ENCODE measurements around the gene INSRR. TPM values are rescaled to one million over a fixed set of nuclear protein-coding genes. Genes with fewer than 3 reads are reported as not detected.

Gene INSRR
- polyA plus RNA-seq, 10 donors: 0.20 to 0.54 (median 0.33) TPM

DNA sequence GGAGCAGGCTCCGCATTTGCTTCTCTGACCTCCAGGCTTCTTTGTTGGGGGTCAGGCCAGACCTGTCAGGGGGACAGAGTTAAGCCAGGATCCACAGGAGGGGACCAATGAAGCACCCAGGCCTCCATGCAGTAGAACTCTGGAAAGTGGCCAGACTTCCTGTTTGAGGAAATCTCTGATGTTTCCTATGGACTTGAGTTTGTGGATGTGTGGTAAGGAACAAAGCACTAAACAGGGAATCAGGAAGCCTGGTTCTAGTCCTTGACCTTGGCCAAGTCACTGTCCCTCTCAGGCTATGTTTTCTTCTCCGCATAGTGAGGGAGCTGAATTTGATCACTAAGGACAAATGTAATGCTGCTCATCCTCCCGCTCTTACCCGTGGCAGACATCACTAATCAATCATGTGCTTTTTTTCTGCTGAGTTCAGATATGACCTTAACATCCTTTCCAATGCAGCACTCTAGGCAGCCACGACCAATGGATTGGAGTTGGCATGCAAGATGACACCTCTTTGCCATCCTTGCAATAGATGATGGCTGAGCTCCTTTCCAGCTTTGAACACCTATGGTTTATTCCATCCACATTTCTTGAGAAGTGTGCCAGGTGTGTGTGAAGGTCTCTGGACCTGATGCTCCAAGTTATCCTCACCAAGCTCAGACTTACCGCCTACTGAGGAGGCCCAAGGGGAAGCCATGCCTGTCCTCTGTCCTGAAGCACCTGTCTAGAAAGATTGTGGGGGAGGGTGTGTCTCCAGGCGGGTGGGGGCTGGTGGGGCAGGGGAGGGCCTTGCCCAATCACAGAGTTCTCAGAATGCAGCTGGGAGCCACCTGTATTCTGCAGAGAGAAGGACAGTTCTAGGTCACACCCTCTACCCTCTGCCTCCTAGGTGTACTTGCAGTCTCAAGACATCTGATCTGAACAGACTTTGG lies 52.1 kb downstream of the INSRR start:
- DNase-seq: no peak

DNA sequence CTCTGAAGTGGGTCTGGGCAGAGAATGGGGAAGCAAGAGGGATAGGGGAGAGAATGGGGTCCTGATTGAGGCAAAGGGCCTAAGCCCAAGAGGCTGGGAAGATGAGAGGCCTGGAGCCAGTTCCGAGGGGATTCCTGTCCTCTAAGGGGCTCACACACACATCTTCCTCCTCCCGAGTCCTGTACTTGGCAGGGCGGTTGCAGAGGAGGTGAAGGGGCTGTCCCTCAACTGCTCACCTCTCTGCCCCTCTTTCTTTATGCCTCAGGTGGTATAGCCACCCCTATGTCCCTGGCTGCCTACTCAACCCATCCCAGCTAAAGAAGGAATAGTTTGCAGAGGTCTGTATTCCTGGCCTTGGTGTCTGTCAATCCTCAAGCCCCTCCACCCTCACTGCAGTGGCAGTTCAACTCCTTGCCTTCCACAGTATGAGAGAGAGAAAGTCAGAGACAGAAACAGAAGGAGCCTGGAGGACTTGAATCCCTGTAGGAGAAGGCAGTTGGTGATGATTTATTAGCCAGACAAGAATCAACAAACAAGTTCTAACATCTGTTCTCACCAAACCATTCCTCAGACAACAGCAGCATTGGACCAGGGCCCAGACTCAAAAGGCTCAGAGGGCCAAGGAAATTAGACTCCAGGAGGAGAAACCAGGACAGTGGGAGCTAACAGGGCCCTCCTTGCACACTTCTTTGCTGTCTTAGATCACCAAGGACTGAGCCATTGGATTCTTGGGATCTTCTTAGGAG lies 53.0 kb downstream of the INSRR start:
- peak; percentile 53 to 81 (median 70) for DNase-seq

DNA sequence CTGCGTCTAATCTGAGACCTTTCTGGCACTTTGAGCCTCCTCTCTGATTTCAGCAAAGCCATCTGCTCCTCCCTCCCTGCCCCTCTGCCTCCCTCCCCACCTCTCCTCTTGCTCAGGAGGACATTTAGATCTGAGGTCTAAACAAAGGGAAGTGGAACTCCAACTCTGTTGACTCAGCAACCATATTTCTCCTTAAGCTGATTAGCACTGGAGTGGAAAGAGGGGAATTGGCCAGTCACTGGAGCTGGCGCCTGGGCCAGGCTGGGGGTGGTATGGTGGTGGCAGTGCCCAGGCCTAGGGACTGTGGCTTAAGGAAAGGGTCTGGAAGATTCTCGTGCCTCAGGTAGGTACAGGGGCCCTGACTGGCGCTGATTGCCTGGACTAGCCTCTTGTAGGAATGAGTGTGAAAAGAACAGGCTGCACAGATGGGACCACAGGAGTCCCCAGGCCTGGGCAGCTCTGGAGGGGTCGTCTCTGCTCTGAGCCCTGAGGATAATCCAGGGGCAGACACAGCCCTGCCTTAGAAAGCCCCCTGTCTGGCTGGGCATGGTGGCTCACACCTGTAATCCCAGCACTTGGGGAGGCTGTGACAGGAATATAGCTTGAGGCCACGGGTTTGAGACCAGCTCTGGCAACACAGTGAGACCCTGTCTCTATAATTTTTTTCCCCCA lies 54.2 kb downstream of the INSRR start:
- DNase-seq: no peak

DNA sequence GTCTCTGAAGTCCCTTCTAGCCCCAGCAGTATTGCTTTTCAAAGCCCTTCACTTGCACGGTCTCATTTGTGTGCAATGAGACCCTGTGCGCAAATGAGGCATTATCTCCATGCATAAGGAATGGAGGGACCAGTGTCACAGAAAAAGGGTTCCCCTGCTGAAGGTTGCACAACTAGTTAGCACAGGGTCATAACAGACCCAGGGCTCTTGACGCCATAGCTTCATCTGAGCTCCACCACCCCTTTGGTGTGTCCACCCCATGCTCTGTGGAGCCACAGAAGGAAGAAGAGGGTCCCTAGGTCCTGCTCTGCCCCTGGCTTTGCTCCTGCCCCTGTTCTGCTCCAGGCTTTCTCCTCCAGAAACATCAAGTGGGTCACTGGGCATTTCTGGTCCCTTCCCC lies 54.9 kb downstream of the INSRR start:
- DNase-seq: no peak

DNA sequence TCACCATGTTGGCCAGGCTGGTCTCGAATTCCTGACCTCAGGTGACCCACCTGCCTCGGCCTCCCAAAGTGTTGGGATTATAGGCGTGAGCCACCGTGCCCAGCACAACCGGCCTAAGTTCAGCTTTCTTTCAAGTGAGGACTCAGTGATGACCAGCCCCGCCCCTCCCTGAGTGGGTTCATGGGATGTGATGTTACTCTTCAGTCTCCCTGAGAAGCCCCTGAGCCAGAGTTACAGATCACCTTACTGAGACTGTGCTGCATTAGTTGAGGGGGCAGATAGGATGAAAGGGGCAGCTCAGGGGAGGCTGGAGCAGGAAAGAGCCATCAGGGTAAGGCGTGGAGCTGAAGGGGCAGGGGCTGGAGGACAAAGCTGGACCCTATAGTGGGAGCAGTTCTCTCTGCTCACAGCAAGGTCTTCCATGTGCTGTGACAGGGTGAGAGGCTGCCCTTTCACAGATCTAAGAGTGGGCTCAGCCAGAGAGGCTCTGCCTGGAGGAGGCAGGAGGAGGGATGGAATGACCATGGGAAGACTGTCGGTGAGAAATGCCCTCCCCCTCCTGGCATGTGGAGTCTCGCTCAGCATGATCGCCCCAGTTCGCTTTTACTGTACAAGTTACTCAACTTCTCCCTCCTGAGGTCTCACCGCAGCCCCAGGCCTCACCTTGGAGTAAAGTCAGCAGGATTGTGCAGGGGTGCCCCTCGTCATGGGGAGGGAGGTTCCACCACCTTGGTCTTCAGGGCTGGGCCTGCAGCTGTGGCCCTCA lies 55.6 kb downstream of the INSRR start:
- DNase-seq: no peak

DNA sequence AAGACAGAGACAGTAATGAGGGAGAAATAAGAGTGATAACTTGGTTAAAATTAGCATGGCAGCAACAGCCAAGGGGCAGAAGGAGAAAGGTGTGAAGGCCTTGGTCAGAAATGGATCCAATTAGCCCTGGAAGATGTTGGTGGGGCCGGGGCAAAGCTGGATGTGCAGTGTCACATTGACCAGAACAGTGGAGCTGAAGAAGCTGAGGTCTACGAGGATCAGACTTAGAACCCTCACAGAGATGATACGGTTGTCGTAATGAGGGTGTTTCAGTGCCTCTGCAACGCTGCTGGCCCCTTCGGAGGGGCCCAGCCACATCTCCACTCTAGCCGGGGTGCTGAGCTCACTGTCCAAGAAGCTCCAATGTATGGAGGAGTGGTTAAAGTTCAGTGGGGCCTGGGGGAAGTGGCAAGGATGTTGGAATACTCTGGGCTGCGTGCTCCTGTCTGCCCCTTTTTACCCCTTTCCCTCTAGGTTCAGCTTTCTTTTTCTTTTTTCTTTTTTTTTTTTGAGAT lies 56.4 kb downstream of the INSRR start:
- no peak for DNase-seq

GRCh38 chr1:156801409-156802121 lies 57.4 kb downstream of the INSRR start:
- peak; percentile 54 to 88 (median 77) for DNase-seq

DNA sequence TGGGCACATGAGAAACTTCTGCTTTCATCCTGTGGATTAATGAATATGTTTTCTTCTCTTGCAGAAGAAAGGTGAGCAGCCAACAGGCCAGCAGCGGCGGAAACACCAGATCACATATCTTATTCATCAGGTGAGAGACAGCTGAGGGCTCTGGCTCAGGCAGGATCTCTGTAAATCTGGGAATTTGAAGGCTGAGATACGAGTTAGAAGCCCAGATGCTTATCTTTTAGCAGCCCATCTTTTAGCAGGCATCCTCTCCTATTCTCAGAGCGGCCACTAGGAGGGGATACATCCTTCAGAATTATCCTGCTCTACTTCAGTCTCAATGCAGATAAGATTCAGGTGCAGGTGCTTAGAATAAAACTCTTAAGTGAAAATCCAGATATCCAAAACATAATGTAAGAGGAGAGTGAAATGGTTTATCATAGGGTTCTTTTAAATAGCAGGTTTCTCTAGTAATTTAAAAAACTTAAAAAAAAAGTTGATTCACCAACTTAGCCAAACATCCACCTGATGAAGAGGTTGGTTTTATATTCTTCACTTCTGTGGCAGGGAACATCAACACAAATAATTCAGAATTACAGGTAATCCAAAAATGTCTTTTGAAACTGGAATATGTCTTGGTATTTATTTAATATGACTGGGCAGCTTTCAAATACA lies 61.6 kb downstream of the INSRR start:
- DNase-seq: peak in 1 of 3 donors; percentile 70

GRCh38 chr1:156796340-156797097 lies 62.4 kb downstream of the INSRR start:
- DNase-seq: no peak

DNA sequence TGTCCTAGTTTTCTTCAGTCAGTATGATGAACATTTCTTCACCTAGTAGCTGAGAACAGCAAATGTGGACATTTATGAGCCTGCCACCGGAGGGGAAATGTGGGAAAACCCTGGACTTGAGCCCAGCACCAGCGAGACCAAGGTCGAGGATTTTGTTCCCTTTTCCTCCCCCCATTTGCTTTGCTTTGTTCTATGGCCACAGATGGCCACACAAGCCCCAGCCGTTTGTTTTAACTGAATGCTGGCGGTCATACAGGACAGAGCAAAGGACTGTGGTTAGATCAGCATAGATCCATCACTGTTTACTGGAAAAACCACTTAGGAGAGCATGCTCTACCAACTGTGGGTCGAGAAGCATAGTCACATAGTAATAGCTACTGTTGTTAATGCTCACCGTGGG lies 63.1 kb downstream of the INSRR start:
- no peak for DNase-seq

- DNase-seq: no peak
Observed at GRCh38 chr1:156795374-156795733, 63.6 kb downstream of the INSRR start.

DNA sequence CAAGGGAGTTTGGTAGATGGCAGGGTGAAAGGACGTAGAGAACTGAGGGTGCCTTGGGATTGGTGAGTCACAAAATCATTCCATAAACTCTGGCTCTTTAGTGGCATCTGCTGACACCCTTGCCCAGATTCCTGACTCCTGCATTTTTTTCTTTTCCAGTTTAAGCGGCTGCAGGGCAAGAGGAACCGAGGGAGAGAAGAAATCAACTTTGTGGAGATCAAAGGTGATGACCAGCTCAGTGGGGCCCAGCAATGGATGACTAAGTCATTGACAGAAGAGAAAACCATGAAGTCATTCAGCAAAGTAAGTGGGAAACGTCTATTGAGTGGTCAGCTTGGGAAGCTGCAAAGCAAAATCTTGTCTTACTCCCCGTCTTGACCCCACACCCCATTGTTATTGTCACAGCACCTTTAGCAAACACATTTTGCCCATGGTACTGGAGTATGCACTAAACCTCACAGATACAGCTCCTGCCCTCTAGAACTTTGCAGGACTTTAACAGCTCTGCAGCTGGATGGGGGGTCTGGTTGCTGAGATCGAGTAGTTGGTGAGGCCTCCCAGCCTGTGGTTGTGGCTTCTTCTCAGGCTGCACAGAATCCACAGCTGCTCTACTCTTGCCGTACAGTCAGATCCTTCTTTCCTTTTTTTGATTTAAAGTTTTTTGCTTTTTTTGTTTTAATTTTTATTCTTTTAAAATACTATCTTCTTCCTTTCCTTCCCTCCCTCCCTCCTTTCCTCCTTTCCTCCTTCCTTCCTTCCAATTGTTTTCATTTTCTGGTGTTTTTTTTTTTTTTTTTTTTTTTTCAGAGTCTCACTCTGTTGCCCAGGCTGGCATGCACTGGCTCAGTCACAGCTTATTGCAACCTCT lies 64.2 kb downstream of the INSRR start:
- DNase-seq: no peak

Other genes starting within 250 kb of the INSRR start
- gene HAPLN2, start 239.7 kb downstream of the INSRR start, polyA plus RNA-seq (ENCODE audit: insufficient read length in 10 of 10): under 1 TPM in 8 of 10 donors, not detected in 2; 0.13 to 0.98 (median 0.27) TPM
- gene BCAN, start 217.0 kb downstream of the INSRR start, polyA plus RNA-seq (ENCODE audit: insufficient read length in 10 of 10): 1 to 10 TPM; 1.7 to 5.7 (median 2.1) TPM
- 1,000 to 10,000 TPM in 1 of 10 donors, 100 to 1,000 TPM in 9; 584 to 1,081 (median 826) TPM for gene NES, start 181.7 kb downstream of the INSRR start, polyA plus RNA-seq (ENCODE audit: insufficient read length in 10 of 10)
- gene CRABP2, start 153.5 kb downstream of the INSRR start, polyA plus RNA-seq (ENCODE audit: insufficient read length in 10 of 10): 100 to 1,000 TPM; 191 to 363 (median 287) TPM
- 10 to 100 TPM; 13.7 to 27.2 (median 18.3) TPM for gene METTL25B, start 130.6 kb downstream of the INSRR start, polyA plus RNA-seq (ENCODE audit: insufficient read length in 10 of 10)
- 10 to 100 TPM; 20.9 to 28.4 (median 25.2) TPM for gene ISG20L2, start 130.4 kb downstream of the INSRR start, polyA plus RNA-seq (ENCODE audit: insufficient read length in 10 of 10)
- 10 to 100 TPM; 58.4 to 72.1 (median 65.6) TPM for gene MRPL24, start 118.0 kb downstream of the INSRR start, polyA plus RNA-seq (ENCODE audit: insufficient read length in 10 of 10)
- gene HDGF, start 107.4 kb downstream of the INSRR start, polyA plus RNA-seq (ENCODE audit: insufficient read length in 10 of 10): 100 to 1,000 TPM; 117 to 171 (median 142) TPM
- gene PRCC, start 91.6 kb downstream of the INSRR start, polyA plus RNA-seq (ENCODE audit: insufficient read length in 10 of 10): 10 to 100 TPM; 49.9 to 78.1 (median 64.9) TPM
- gene SH2D2A, start 42.3 kb downstream of the INSRR start, polyA plus RNA-seq (ENCODE audit: insufficient read length in 10 of 10): 1 to 10 TPM in 1 of 10 donors, under 1 TPM in 9; 0.24 to 1.8 (median 0.67) TPM
- gene NTRK1, start 1.7 kb upstream of the INSRR start, polyA plus RNA-seq (ENCODE audit: insufficient read length in 10 of 10): 1 to 10 TPM in 2 of 10 donors, under 1 TPM in 8; 0.17 to 1.1 (median 0.60) TPM
- 10 to 100 TPM; 18.1 to 30.3 (median 22.0) TPM for gene PEAR1, start 34.6 kb upstream of the INSRR start, polyA plus RNA-seq (ENCODE audit: insufficient read length in 10 of 10)
- 1 to 10 TPM in 3 of 10 donors, under 1 TPM in 7; 0.22 to 1.2 (median 0.81) TPM for gene LRRC71, start 61.5 kb upstream of the INSRR start, polyA plus RNA-seq (ENCODE audit: insufficient read length in 10 of 10)
- gene ARHGEF11, start 186.6 kb upstream of the INSRR start, polyA plus RNA-seq (ENCODE audit: insufficient read length in 10 of 10): 10 to 100 TPM; 16.3 to 24.9 (median 20.7) TPM
- under 1 TPM in 2 of 10 donors, not detected in 8; 0.08 to 0.11 TPM for gene ETV3L, start 240.7 kb upstream of the INSRR start, polyA plus RNA-seq (ENCODE audit: insufficient read length in 10 of 10)